HEK293 (cell line): ENCODE results near the gene RAB21.

Experiments
- GLI4 ChIP-seq: fragments of 450-650 bp; formaldehyde crosslinking; IDR thresholded peaks from 2 replicates; pipeline ENCODE4 v1.5.1; 2016; ENCODE audit warnings: missing biosample characterization, missing genetic modification characterization
- TSHZ1 ChIP-seq: fragments of 450-650 bp; formaldehyde crosslinking; IDR thresholded peaks from 2 replicates; pipeline ENCODE4 v1.5.1; 2016; ENCODE audit warnings: missing biosample characterization, missing genetic modification characterization, borderline replicate concordance
- ZNF677 ChIP-seq: fragments of 450-650 bp; IDR thresholded peaks from 2 replicates; pipeline ENCODE4 v1.5.0; 2018; ENCODE audit warnings: missing biosample characterization, mild to moderate bottlenecking, missing genetic modification characterization, moderate library complexity
- ZNF830 ChIP-seq: fragments of 450-650 bp; IDR thresholded peaks from 2 replicates; pipeline ENCODE4 v1.5.0; 2018; ENCODE audit warnings: missing biosample characterization, missing genetic modification characterization, low read depth, mild to moderate bottlenecking, moderate library complexity

GRCh38 chr12:71849109-71849851 lies 94.6 kb downstream of the RAB21 start:
- TF ChIP-seq ZNF830: no peak
- TF ChIP-seq ZNF677 (tag by site-specific recombination): no peak
- TF ChIP-seq GLI4 (tag by site-specific recombination): no peak
- TF ChIP-seq TSHZ1 (tag by site-specific recombination): no peak
